Measurements from ENCODE around the gene ANXA10. TPM values are rescaled to one million over a fixed set of nuclear protein-coding genes. Genes with fewer than 3 reads are reported as not detected.
A peak's percentile ranks its signal among the peaks of the same experiment; 100 is the strongest.

Gene ANXA10
- total and polyA plus RNA-seq, 8 donors, result 2.5 to 17.1 (median 8.5) TPM

DNA sequence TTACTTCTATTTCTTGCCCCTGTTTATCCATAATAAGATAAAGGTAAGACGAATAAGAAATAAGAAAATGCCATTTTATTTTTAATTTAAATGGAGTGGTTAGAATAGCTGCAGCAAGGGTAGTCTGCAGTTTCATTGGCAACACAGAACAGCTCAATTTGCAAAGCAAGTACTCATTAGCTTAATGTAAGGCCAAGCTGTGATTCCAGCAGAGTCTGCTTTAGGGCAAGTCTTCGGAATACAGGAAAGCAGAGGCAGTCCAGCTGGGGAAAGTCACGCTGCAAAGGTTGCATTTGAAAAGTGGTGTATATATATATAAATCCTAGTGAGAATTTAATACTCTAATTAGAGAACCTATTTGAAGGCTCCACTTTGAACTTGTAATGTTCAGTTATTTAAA lies 59.0 kb downstream of the ANXA10 start:
- Histone ChIP-seq H3K36me3 (no peaks in the 10 kb centered on the region), H3K4me1 (no peaks in the 10 kb centered on the region), H3K4me3 (no peak overlapping the region), H3K27ac (no peak overlapping the region), H3K27me3 (no peaks in the 10 kb centered on the region), H3K9me3 (no peaks in the 10 kb centered on the region)
- TF ChIP-seq, protein P1, sequence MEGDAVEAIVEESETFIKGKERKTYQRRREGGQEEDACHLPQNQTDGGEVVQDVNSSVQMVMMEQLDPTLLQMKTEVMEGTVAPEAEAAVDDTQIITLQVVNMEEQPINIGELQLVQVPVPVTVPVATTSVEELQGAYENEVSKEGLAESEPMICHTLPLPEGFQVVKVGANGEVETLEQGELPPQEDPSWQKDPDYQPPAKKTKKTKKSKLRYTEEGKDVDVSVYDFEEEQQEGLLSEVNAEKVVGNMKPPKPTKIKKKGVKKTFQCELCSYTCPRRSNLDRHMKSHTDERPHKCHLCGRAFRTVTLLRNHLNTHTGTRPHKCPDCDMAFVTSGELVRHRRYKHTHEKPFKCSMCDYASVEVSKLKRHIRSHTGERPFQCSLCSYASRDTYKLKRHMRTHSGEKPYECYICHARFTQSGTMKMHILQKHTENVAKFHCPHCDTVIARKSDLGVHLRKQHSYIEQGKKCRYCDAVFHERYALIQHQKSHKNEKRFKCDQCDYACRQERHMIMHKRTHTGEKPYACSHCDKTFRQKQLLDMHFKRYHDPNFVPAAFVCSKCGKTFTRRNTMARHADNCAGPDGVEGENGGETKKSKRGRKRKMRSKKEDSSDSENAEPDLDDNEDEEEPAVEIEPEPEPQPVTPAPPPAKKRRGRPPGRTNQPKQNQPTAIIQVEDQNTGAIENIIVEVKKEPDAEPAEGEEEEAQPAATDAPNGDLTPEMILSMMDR (IDR thresholded peaks at IDR 0.05), result no peak
- intact Hi-C loops (cut with DNase I), result no loop called here
- DNase-seq (no peak), ATAC-seq (no peak), FAIRE-seq (no peak)
- WGBS, 2 donors, result 82 to 83% methylated on average over 3 of the region's 3 CpGs

DNA sequence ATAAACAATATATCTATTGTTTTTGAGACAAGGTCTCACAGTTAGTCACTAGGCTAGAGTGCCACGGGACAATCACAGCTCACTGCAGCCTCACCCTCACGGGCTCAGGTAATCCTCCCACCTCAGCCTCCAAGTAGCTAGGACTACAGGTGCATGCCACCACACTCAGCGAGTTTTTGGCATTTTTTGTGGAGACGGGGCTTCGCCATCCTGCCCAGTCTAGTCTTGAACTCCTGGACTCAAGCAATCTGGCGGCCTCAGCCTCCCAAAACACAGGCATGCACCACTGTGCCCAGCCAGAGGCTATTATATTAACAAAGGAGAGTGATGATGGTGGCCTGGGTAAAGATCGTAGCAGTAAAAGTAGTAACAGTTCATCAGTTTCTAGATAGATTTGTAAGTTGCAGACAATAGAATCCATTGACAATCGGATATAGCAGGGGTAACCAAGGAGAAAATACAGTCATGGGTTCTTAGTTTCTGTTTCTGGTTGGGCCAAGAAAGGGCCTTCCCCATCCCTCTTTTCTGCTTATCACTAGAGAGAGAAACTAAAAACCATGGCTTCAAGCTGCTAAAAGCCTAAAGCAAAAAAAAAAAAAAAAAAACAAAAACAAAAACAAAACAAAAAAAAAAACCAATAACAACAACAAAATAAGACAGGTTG lies 60.6 kb downstream of the ANXA10 start:
- H3K4me1 ChIP-seq, result no peaks in the 10 kb centered on the region
- H3K36me3 ChIP-seq, result no peaks in the 10 kb centered on the region
- no peak overlapping the region for H3K27ac ChIP-seq
- H3K4me3 ChIP-seq, result no peak overlapping the region
- ATAC-seq (peak in 1 of 4 donors; percentile 13), DNase-seq (peak in 1 of 6 donors; percentile 23), FAIRE-seq (no peak)
- 85 to 86% methylated on average over 8 of the region's 8 CpGs for WGBS, 2 donors
- H3K9me3 ChIP-seq, result no peaks in the 10 kb centered on the region
- intact Hi-C loops (cut with DNase I), result no loop called here
- H3K27me3 ChIP-seq, result no peaks in the 10 kb centered on the region
- TF ChIP-seq, protein P1 (IDR thresholded peaks at IDR 0.05), result no peak

DNA sequence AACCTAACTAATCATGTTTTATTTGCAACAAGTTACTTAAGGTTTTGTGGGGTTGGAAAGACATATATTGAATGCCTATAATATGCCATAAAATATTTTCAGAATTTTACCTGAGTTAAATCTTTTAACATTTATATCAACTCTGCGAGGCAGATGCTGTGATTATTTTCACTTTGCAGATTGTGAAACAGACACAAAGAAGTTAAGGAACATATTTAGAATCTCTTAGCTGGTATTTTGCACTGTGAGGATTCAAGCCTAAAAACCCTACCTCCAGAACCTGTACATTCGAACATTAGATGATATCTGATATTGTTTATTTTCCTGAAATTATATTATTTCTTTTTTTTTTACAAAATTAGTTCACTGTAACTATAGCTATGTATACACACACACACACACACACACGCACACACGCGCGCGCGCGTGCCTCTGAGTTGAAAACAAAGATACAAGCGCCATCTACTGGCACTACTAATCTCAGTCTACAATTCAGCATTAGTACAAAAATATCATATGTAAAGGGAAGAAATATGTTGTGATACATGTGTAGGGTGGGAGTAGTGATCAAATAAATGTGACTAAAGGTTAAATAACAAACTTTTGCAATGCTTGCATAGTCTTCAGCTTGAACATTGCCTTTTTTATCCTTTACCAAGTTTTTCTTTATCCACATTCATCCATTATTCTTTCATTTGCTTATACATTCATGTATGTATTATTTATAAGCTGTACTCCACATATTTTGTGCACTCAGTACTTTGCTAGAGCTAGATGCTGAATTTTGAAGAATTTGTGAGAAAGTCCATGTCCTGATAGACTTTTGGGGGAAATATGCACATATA lies 61.5 kb downstream of the ANXA10 start:
- intact Hi-C loops (cut with DNase I), result no loop called here

DNA sequence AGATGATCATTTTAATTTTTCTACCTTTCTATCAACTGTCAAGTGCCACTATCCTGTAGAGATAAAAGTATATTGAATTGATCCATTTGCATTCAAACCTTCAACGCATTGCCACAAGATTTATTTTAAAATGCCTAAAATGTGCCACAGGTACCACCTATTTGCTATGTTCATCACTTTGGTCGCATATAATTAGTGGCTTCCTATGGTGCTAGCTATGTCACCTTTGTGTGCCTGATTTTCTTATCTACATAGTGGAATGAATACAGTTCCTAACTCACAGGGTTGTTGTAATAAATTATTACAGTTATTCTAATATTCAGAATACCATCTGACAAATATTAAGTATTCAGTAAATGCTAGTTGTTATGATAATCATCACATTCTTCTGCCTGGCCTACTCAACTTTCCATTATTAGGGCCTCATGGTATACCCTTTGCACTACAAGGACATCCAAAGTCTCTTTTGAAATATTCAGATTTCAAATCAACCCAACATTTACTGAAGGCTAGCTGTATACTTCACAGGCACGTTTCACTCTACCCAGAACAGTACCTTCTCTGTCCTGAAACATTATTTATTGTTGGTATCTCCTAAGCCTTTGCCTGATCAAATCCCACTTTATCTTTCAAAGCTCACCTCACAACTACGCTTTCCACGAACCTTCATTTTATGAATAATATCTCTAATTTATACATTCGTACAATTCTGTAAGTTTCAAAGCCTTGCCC lies 62.4 kb downstream of the ANXA10 start:
- ATAC-seq (peak in 1 of 4 donors; percentile 16), FAIRE-seq (no peak)

More for the DNA sequence above, 61.5 kb downstream of the ANXA10 start:
- H3K9me3 ChIP-seq, result no peaks in the 10 kb centered on the region
- TF ChIP-seq, protein P1 (IDR thresholded peaks at IDR 0.05), result peak; percentile 8 to 51 (median 50)
- peak overlapping the region in 1 of 4 donors; percentile 26 for H3K4me3 ChIP-seq
- H3K36me3 ChIP-seq, result no peaks in the 10 kb centered on the region
- 1% methylated on average over 10 of the region's 10 CpGs for WGBS, 2 donors
- H3K27ac ChIP-seq, result no peak overlapping the region
- peak; percentile 87 for FAIRE-seq
- peak; percentile 92 to 100 (median 98) for ATAC-seq
- no peaks in the 10 kb centered on the region for H3K27me3 ChIP-seq
- no peaks in the 10 kb centered on the region for H3K4me1 ChIP-seq
- peak; percentile 69 to 84 (median 79) for DNase-seq

More for the DNA sequence above, 62.4 kb downstream of the ANXA10 start:
- DNase-seq, result no peak
- Histone ChIP-seq H3K9me3 (no peaks in the 10 kb centered on the region), H3K36me3 (no peaks in the 10 kb centered on the region), H3K4me3 (no peak overlapping the region), H3K27ac (no peak overlapping the region), H3K27me3 (no peaks in the 10 kb centered on the region), H3K4me1 (no peaks in the 10 kb centered on the region)
- WGBS, 2 donors, result 56 to 65% methylated on average over 6 of the region's 6 CpGs
- intact Hi-C loops (cut with DNase I), result no loop called here
- TF ChIP-seq, protein P1 (IDR thresholded peaks at IDR 0.05), result no peak

Data from pancreas (tissue), 10 donors.